ENCODE measurements around the gene ALKBH5.

- TF ChIP-seq EZH2phosphoT487 (IDR thresholded peaks at IDR 0.05; ENCODE audit: insufficient read depth, low read depth) (no peak), EZH2 (IDR thresholded peaks at IDR 0.05; ENCODE audit: insufficient read depth, poor library complexity, severe bottlenecking) (no peak)
These were observed 46.9 kb downstream of the ALKBH5 start for GRCh38 chr17:18230288-18231141.

All from GM23248 (cell line).